GM18951 (cell line): ENCODE measurements around the gene FHAD1.

Source experiments
- POLR2A ChIP-seq: IDR thresholded peaks from 4 replicates; pipeline ENCODE4 v1.6.1; 2011; ENCODE audit warnings: mild to moderate bottlenecking; ENCODE audit not compliant: insufficient read length, insufficient read depth; ENCODE audit errors: extremely low read depth
- in situ Hi-C: fragments of 300-500 bp; cut with MboI; formaldehyde crosslinking; loops from one replicate; pipeline ENCODE4 v1.12.0; 2022; ENCODE audit warnings: low sequenced_read_pairs, mixed read lengths, inconsistent platforms; ENCODE audit not compliant: unreplicated experiment

FHAD1 gene

GRCh38 chr1:15344800-15345704 is 98.0 kb downstream of the FHAD1 start:
- no peak for TF ChIP-seq POLR2A
- in situ Hi-C loops = loop anchor here (25.0 kb wide), 1 partner anchor 392 kb away; the partner anchor contains the start of genes SLC25A34 and TMEM82

- no peak for TF ChIP-seq POLR2A
- in situ Hi-C loops = loop anchor here (25.0 kb wide), 1 partner anchor 391 kb away; the partner anchor contains the start of genes SLC25A34 and TMEM82
These were observed 98.8 kb downstream of the FHAD1 start for GRCh38 chr1:15345705-15346345.

- in situ Hi-C loops = loop anchor here (25.0 kb wide), 1 partner anchor 391 kb away; the partner anchor contains the start of genes SLC25A34 and TMEM82
- TF ChIP-seq POLR2A = no peak
These were observed 99.5 kb downstream of the FHAD1 start for GRCh38 chr1:15346346-15347030.

DNA sequence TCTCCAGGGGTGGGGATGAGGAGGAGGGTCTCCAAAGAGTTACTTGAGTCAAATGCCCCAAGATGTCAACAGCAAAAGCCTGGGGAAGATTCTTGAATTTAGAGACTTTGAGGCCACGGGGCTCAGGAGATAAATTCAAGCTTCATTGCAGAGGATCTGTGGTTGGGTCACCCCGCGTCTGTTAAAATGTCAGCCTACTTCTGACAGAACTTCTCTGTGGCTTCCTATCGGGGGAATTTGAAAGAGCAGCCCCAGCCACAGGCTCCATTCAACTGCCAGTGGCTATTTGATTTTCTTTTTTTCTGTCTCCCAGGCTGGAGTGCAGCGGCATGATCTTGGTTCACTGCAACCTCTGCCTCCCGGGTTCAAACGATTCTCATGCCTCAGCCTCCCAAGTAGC is 100.2 kb downstream of the FHAD1 start:
- no peak for TF ChIP-seq POLR2A
- in situ Hi-C loops = loop anchor here (25.0 kb wide), 1 partner anchor 390 kb away; the partner anchor contains the start of genes SLC25A34 and TMEM82

- in situ Hi-C loops = loop anchor here (25.0 kb wide), 1 partner anchor 389 kb away; the partner anchor contains the start of genes SLC25A34 and TMEM82
- TF ChIP-seq POLR2A = no peak
These were observed 101.6 kb downstream of the FHAD1 start for GRCh38 chr1:15348648-15349047.

DNA sequence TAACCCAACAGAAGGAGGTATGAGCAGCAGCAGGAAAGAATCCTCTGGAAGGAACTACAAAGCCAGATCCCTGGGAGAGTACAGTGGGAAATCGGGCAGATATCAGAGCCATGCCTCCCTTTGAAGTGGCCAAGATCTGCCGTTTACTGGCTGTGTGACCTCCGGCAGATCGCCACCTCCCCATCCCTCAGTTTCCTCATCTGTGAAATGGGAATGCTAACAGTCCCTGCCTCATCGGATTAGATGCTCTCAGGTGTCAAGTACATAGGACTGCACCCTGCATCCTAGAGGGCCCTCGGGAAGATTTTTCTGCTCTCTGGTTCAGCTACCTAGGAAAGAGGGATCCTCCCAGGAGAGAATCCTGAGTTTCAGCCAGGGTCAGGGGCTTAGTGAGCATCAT is 102.1 kb downstream of the FHAD1 start:
- in situ Hi-C loops = loop anchor here (25.0 kb wide), 1 partner anchor 388 kb away; the partner anchor contains the start of genes SLC25A34 and TMEM82
- no peak for TF ChIP-seq POLR2A

DNA sequence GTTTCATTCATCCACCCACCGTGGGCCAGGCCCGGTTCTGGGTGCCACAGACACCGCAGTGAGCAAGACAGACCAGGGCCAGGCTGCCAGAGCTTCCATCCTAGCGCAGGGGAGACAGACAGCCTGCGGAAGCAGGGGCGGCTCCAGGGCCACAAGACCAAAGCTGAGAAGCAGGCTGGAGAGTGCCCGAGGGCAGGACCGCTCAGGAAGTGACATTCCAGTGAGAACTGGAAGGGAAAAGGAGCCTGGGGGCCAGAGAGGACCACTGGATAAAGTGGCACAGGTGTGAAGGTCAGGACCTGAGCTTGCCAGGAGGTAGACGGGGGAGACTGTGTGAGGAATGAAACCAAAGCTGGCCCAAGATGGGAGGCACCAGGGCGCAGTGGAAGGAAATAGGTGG is 103.1 kb downstream of the FHAD1 start:
- in situ Hi-C loops = no loop called here
- TF ChIP-seq POLR2A = no peak

DNA sequence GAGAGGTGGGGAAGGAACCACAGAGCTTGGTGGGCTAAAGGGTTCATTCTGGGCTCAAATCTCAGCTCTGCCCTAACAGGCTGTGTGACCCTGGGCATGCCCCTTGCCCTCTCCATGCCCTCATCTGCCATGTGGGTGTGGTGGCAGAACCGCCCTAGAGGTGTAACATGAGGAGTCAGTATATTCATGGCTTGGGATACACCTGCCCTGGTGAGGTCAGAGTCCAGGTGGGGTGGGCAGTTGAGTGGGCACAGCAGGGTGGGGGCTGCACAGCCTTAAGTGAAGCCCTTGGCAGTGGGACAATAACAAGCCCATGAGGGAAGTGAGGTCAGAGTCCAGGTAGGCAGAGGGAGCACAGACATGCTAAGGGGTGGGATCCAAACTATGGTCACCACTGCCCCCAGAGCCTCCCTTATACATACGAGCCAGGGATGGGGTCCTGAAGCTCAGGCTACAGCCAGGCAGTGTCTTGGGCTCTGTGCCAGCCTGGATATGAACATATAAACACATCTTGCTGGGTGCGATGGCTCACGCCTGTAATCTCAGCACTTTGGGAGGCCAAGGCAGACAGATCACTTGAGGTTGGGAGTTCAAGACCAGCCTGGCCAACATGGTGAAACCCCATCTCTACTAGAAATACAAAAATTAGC is 103.7 kb downstream of the FHAD1 start:
- in situ Hi-C loops = no loop called here
- TF ChIP-seq POLR2A = no peak

DNA sequence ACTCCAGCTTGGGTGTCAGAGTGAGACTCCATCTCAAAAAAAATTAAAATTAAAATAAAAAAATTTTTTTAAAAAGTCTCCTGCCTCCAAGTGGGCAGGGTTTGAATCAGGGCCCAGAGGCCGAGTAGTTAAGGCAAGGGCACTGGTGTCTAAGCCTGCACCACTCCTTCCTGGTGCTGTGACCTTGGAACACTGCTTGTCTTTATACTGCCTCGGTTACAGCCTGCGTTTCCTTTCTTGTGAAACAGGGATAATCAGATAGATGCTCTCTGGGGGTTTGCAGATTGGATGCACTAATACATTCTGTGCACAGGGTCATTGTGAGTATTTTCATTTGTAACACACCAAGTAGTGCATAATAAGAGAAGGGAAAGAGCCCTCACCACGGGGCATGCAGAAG is 104.3 kb downstream of the FHAD1 start:
- in situ Hi-C loops = no loop called here
- TF ChIP-seq POLR2A = no peak

GRCh38 chr1:15352128-15352957 is 105.3 kb downstream of the FHAD1 start:
- TF ChIP-seq POLR2A = no peak
- in situ Hi-C loops = no loop called here

GRCh38 chr1:15353839-15354579 is 107.0 kb downstream of the FHAD1 start:
- in situ Hi-C loops = no loop called here
- TF ChIP-seq POLR2A = no peak
